HuH-7 (cell line): ENCODE results near the gene ZCCHC3.
A peak's percentile ranks its signal among the peaks of the same experiment; 100 is the strongest.
"Not testable (repeated sequence)": the region's sequence is repeated elsewhere in the genome, so short reads cannot be mapped to it uniquely, and the experiment has no call there.

Source experiments
- DNase-seq: peaks from one replicate; pipeline ENCODE4 v3.0.0; 2011; ENCODE audit warnings: low spot score

ZCCHC3 gene

DNA sequence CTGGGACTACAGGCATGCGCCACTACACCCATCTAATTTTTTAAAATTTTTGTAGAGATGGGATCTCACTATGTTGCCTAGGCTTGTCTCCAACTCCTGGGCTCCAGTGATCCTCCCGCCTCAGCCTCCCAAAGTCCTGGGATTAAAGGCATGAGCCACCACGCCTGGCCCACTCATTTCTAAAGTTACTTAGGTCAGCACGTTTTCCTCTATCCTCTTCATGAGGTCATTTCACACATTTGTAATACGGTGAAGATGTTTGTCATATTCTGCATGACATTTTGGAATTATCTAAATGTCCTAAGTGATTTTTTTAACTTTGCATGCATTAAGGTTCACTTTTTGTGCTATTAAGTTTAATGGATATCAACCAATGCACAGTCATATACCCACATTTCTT lies 16.0 kb downstream of the ZCCHC3 start:
- no peak for DNase-seq

DNA sequence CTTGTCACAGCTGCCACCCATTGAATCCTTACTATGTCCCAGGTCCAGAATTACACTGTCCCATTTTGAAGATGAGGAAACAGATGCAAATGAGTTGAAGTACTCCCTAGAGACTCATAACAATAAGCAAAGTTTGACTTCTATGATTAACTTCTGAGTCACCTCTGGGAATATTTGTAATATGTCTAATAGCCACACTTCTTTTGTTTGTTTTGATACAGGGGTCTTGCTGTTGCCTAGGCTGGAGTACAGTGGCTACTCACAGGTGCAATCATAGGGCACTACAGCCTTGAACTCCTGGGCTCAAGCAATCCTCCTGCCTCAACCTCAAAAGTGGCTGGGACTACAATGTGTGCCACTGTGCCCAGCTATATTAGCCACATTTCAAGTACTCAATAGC lies 16.6 kb downstream of the ZCCHC3 start:
- no peak for DNase-seq

GRCh38 chr20:316316-317068 lies 19.1 kb downstream of the ZCCHC3 start:
- DNase-seq: no peak

DNA sequence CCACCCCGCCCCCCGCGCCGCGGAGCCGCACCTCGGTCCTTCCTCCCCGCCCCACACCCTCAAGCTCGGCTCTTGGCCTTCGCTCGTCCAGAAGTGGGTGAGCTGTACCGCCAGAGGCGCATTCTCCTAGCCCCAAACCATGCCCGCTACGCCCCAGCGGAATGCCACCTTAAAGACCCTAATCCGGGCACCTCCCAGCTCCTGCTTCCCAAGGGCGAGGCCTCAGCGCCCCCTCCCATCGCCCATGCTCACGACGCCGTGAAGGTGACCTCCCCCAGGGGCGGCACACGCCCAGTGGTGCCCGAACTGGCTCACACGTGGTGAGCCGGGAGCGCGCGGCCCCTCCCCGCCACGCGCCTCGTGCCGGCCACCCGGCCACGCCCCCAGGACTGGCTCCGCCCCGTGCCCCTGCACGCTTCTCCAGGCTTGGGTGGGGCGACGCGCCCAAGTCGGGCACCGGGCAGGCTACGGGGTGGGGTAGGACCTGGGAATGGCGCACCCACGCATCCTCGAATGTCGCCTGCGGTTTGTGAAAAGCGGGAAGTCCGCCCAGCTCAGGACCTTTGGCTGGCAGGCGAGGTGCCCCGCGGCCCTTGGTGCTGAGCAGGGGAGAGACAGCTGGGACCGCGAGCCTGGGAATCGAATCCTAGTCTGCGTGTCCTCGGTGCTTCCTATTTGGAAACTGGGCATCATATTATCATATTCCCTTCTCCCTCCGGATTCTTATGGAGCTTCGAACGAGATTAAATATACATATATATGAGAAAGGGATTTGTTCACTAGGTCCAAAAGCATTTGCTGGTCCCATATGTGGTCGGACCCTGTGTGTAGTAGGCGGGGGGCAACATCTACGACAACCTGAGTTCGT lies 27.0 kb downstream of the ZCCHC3 start:
- DNase-seq: peak; percentile 90

DNA sequence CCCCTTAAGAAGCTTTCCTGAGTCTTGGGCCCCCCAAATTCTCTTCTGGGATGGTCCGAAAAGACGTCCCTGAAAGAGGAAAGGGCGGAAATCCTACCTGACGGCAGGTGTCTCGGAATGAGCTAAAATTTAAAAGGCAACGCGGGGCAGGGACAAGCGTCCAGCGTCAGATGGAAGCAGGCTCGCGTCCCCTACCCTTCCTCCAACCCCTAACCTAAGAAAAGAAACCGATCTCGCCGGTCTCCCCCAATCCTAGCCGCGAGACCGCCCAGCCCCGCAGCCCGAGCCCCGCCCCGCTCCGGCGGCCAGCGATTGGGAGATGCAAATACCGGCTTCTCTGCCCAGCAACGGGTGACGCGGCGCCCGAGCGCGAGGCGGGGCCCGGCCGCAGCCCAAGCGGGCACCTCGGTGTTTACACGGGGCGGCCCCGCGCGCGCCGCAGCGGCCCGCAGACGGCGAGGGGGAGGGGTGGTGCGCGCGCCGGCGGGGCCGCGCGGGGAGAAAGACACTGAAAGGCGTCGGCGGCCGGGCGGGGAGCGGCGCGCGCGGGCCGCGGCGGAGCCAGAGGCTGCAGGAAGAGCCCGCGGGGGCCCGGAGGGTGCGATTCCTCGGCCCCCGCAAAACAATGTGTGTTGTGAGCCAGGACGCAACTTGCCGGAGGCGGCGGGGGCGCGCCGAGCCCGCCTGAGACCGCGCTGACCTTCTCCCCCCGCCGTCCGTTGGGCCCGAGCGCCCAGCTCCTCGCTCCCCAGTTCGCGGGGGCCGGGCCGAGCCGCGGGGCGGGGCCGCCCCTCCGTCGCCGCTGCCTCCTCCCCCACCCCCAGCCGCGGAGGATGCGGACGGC lies 27.9 kb downstream of the ZCCHC3 start, which contains the start of gene SOX12:
Gene SOX12, plus strand, starts transcription at position 508 of the 844 bp plus-strand sequence. CDS start 373 bp downstream, outside the sequence.
- peak; percentile 94 for DNase-seq

DNA sequence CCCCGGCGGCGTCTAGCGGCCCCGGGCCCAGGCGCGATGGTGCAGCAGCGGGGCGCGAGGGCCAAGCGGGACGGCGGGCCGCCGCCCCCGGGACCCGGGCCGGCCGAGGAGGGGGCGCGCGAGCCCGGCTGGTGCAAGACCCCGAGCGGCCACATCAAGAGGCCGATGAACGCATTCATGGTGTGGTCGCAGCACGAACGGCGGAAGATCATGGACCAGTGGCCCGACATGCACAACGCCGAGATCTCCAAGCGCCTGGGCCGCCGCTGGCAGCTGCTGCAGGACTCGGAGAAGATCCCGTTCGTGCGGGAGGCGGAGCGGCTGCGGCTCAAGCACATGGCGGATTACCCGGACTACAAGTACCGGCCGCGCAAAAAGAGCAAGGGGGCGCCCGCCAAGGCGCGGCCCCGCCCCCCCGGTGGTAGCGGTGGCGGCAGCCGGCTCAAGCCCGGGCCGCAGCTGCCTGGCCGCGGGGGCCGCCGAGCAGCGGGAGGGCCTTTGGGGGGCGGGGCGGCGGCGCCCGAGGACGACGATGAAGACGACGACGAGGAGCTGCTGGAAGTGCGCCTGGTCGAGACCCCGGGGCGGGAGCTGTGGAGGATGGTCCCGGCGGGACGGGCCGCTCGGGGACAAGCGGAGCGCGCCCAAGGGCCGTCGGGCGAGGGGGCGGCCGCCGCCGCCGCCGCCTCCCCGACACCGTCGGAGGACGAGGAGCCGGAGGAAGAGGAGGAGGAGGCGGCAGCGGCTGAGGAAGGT lies 28.7 kb downstream of the ZCCHC3 start:
- peak; percentile 29 for DNase-seq

DNA sequence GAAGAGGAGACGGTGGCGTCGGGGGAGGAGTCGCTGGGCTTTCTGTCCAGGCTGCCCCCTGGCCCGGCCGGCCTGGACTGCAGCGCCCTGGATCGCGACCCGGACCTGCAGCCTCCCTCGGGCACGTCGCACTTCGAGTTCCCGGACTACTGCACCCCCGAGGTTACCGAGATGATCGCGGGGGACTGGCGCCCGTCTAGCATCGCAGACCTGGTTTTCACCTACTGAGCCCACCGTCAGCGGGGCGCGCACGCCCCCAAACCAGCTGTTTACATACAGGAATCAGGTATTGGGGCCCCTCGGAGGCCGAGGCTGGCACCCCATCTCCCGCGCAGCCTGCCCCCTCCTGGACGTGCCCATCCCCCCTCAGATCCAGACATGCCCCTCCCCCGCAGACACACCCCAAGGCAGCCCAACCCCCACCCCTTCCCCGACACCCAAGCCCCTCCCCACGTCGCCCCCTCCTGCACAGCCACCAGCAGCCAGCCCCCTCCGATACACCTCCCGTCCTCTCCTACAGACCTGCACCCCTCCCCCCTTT lies 29.3 kb downstream of the ZCCHC3 start:
- peak; percentile 30 for DNase-seq

DNA sequence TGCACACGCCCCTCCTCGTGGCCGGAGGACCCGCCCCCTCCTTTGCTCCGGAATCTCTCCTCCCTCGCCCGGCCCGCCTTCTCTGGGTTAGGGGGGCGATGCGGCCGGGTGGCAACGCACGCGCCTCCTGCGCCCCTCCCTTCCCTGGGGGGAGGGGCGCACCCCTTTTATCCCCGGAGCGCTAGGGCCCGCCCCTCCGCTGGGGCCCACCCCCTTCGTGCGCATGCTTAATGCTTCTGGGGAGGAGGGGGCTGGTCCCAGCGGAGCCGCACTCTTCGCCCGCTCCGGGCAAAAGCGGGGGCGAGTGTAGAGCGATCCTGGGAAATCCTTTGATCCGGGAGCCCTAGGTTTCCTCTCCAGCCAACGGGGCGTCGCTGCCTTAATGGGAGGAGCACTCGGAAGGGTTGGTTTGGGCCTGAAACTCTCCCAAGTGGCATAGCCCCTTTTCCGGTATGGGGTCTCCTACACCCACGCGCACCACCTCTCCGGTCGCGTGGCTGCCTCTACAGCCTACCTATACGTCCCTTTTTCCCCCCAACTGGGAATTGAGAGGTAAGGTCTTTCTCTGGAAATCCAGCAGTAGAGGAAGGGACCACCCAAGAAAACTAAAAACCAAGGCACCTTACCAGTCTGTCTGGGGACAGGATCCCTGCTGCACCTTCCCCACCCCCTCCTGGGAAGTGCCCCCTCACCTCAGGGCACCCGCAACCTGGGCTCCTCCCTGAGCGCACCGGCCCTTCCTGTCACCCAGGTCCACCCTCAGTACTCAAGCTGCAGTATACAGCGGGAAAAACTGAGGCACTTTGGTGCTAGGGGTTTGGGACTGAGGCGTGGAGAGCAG lies 30.0 kb downstream of the ZCCHC3 start:
- peak; percentile 92 for DNase-seq

- DNase-seq: no peak
These were observed 30.9 kb downstream of the ZCCHC3 start for GRCh38 chr20:328027-328974.

- no peak for DNase-seq
These were observed 31.8 kb downstream of the ZCCHC3 start for GRCh38 chr20:328975-329695.

- DNase-seq: no peak
These were observed 32.5 kb downstream of the ZCCHC3 start for GRCh38 chr20:329851-330232.

DNA sequence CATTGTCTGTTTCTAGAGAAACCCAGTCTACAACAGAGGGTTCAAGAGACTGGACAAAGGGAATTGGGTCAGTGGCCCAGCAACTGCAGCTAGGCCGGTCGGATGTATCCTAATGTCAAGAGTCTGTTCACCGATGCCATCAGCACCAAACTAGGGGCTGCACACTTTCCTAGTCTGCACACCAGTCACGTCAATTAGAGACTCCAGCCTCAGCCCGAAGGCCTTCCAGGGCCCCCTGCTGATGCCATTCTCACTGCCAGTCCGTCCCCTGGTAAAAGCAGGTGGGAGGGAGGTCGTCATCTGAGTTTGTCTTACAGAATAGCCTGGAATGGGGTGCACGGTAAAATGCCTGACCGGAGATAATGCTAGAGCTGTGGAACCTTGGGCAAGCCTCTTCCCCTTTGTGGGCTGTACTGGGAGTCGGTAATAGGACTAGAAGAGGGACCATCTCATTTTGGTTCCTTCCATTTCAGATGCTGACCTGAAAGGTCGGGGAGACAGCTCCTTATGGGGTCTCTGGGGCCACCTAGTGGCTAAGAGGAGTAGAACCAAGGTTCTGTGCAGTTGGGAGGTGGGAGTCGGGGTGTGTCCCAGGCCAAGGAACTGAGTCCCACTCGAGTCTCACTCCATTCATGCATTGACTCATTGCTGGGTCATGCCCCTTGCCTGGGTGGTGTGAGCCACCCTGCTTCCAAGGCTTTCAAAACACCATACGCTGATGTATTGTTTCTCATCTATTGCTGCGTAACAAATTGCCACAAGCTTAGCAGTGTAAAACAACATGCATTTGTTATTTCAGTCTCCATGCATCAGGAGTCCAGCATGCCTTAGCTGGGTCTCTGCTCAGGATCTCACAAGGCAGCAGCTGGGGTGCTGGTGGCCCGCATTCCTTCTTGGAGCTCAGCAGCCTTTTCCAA lies 33.1 kb downstream of the ZCCHC3 start:
- peak; percentile 75 for DNase-seq

DNA sequence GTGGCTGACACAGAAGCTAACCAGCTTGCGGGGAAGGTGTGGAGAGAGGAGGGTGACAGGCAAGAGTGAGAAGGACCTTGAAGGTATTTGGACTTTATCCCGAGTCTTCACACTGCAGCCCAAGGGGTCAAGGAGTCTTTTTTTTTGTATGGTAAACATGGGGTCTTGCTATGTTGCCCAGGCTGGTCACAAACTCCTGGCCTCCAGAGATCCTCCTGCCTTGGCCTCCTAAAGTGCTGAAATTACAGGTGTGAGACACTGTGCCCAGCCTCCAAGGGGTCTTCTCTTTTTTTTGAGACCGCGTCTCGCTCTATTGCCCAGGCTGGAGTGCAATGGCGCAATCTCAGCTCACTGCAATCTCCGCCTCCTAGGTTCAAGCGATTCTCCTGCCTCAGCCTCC lies 37.2 kb downstream of the ZCCHC3 start:
- no peak for DNase-seq

- DNase-seq: not testable (repeated sequence)
These were observed 38.7 kb downstream of the ZCCHC3 start for GRCh38 chr20:336040-336439.

GRCh38 chr20:341682-342081 lies 44.3 kb downstream of the ZCCHC3 start:
- no peak for DNase-seq

DNA sequence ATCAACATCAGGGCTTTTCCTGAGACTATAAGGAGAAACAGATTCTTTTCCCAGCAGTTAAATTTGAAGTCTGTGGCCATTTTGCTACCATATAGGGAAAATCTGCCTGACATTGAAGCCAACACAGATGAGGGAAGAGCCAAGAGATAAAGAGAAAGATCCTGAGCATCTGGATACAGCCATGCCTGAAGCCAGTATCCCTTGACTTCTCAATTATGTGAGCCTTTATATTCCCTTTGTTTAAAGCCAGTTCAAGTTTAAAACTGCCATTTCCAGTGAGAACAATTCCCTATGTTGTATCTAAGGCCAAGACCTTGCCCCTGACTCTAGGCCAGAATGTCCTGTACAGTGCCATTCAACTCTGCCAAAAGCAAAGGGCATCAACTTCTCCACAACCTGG lies 45.7 kb downstream of the ZCCHC3 start:
- DNase-seq: no peak

DNA sequence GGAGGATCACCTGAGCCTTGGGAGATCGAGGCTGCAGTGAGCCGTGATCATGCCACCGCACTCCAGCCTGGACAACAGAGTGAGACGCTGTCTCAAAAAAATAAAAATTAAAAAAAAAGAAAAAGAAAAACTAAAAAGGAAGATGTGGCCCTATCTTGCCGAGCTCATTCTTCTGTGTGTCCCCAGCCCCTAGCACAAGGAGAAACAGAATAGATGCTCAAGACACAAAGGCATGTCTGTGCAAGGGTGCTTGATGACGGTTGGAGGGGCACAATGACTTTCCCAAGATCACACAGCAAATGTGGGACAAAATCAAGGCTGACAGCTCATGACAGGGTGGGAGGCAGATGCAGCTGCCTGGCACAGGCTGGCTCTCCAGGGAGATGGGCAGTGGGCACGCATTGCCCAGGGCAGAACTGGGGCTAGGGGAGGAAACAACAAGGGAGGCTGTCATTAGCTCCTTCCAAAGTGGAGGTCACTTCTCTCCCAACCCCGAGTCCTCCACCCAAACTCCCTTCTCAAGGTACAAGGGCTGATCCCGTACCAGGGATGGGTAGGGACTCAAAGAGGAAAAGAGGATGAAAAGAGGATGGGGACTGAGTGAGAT lies 48.8 kb downstream of the ZCCHC3 start:
- no peak for DNase-seq
